Measurements from ENCODE around the gene RUBCN.
"Not testable (repeated sequence)": the region's sequence is repeated elsewhere in the genome, so short reads cannot be mapped to it uniquely, and the experiment has no call there.

Gene RUBCN

DNA sequence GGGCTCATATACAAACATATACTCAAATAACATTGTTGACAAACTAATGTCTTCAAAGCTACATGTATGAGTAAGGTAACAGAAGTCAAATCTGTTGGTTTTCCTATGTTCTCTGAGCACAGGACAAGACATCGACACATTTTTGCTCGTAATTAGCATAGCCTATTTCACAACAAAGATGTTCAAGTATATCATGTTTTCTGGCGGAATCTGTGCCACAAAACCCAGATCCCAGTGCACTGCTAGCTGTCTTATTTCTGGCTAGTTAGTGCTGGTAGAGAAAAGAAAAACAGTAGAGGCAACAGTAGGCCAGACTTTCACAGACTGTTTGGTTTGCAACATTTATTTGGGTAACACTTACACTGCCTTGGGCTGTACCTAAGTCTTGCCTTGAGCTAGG, 51.2 kb downstream of the RUBCN start:
- no peak for DNase-seq (ENCODE audit: low spot score)

DNA sequence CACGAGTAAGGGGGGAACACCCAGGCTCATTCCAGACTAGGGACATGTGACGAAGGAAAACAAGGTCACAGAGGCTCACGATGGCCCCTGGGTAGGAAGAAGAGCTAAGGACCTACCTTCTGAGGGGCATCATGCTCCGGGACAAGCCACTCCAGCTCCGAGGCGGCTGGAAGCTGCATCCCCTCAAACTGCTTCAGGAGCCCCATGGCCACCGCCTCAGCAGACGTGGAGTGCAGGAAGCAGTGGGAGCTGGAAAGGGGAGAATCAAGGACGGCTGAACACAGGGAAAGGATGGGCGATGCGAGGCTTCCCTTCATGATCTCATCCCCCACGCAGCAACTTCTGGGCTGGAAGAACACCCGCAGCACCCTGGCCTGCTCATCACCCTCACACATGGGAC, 53.5 kb downstream of the RUBCN start:
- no peak for DNase-seq (ENCODE audit: low spot score)

DNA sequence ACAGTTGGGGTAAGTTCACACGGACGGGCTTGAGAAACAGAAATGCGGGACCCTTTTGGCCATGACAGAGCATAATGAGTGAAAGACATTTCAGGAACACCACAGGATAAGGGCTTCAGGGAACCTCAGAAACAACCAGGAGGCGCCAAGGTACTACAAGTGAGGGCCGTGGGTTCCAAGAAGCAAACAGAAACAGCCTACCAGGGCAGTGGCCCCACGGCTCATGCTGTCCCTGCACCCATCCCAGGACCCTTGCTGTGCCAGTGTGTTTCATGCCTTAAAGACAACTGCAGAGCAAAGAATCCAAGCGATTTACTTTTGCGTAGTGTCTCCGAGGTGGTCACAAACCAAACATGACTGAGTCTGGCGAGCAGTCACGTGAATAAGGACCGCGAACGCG, 54.0 kb downstream of the RUBCN start:
- DNase-seq (ENCODE audit: low spot score), result no peak

DNA sequence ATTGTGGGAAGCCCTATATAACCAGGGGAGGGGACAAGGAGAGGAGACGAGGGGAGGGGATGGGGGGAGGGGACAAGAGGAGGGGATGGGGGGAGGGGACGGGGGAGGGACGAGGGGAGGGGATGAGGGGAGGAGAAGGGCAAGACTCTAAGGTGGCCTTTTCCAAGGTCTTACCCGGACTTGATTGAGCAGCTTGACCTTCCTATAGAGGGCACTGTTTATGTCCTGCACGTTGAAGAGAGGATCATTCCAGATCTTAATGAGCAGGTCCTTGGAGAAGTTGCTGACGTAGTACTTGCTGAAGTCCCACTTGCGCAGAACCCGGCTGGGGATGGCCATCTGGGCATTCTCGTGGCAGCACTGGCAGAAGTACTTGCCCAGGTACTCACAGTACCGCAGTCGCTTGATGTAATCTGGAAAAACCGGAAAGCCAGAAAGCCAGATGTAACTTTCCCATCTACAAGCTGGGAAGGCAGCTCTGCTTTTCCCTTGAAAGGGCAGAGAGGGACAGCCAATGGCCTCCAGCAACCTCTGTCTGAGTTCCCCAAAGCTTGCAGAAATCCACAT, 55.7 kb downstream of the RUBCN start:
- DNase-seq (ENCODE audit: low spot score), result no peak

DNA sequence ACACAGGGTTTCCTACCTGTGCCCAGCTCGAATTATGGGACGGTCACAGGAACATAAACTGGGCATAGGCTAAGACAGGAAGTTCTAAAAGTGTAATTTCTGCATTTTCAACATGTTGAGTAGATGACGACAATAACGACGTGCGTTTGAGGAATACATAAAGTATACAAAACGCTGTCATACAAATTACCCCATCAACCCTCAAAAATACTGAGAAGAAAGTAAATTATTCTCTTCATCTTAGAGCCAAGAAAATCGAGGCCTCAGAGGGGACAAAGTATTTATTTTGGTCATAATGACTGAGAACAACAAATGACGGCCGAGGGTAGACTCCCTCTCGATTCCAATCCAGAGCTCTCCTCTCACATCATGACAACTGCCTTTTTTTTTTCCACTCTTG, 60.8 kb downstream of the RUBCN start:
- DNase-seq (ENCODE audit: low spot score), result no peak

DNA sequence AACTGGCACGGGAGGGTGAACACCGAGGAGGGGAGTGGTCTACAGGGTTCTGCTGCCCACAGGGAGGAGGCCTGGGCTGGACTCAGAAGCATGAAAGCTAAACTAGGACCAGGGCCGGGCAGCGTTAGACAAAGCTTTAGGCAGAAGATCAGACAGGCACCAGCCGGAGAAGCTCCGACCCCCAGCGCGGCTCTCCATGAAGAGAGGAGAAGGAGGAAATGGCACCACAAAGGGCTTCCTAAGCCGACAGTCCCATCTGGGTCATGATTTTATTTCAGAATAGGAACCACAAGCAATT, 61.2 kb downstream of the RUBCN start:
- no peak for DNase-seq (ENCODE audit: low spot score)

DNA sequence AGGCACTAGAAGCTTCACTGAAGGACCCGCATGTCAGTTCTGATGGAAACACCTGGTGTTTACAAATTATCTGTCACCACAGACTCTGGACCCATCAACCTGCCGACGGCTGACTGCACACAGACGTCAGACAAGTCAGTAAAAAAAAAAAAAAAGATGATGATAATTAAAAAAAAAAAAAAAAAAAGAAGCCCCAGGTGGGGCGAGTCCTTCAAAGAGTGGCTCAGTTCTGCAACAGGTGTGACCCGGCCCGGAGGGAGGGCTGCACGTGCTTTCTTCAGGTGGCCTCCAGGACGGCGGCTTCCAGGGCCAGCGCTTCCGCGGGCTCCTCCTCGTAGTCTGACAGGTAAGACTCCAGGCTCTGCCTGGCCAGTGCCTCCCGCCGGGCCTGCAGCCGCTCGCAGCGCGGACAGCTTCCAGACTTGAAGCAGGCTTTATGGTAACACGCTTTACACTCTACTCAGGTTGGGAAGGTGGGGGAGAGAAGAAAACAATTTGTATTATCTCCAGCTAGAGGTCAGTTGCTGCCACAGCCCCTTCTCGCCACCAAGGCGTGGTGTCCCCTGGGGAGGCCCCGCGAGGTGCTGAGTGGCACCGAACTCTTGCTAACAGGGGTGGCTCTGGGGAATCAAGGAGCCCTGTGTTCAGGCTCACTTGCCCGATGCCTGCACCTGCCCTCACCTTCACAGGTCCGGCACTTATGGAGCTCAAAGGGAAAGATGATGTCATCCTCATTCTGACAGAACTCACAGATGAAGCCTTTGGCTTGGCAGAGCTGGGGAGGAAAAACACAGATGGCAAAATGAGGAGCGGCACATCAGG, 61.8 kb downstream of the RUBCN start:
- DNase-seq (ENCODE audit: low spot score), result no peak

DNA sequence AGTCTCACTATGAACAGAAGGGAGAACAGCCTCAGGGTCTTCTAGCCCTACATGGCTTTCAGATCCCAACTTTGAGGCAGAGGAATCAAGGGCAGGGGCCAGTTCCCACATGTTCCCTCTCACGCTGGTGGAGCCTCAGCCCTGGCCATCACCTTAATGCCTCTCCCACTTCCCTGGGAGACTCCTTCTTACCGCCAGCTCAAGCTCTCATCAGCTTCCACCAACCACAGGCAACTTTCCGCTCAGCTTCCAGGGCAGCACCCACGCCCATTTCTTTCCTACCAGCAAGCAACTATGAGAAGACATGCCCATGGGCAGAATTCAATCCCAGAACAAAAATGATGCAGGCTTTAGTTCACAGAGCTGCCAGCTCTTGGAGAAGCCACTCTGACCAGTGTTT, 63.5 kb downstream of the RUBCN start:
- DNase-seq (ENCODE audit: low spot score), result no peak

DNA sequence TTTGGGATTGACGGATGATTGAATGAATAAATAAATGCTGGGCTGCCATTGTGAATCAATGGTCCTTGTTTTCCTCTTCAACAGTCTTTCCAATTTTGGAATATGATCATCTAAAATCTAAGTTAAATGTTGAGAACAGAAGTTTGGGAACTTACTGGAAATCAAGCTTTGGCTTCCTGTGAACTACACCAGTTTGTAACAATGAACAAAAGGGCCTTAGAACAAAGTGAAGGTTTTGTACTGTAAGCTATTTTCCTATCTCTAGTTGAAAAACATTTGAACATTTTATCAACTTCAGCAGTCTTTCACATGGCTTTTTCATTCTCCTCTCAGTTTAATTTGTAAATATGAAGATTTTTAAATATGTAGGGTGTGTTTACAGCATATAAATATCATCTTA, 66.3 kb downstream of the RUBCN start:
- DNase-seq (ENCODE audit: low spot score), result no peak

DNA sequence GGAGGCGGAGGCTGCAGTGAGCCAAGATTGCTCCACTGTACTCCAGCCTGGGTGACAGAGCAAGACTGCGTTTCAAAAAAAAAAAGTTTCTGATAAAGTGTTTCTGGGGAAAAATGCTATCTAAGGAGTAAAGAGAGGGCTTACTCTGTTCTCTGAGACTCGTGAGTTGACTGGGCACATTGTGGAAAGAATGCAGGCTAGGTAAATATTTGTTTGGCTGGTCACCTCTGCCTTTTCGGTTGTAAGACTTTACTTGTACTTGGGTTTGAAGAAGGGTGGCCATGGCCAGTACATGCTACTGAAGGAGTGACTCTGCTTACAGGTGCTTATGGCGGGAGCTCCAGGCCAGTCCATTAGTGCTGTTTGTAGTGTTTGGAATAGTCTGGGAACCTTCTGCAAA, 68.7 kb downstream of the RUBCN start:
- DNase-seq (ENCODE audit: low spot score), result no peak

DNA sequence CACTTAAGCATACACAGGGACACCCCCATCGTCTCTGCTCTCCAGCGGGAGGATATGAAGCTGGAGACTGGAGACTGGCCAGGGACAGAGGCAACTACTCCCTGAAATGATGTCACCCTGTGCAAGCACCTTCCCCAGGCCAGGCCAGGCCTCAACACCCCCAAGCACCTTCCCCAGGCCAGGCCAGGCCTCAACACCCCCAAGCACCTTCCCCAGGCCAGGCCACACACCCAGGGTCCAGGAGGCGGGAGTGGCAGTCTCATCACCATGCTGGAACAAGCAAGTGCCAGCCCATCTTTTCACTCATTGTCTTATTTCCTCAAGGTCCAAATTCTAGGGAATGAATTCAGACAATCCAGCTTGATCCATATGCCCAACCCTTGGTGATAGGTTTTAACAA, 69.4 kb downstream of the RUBCN start:
- not testable (repeated sequence) for DNase-seq (ENCODE audit: low spot score)

DNA sequence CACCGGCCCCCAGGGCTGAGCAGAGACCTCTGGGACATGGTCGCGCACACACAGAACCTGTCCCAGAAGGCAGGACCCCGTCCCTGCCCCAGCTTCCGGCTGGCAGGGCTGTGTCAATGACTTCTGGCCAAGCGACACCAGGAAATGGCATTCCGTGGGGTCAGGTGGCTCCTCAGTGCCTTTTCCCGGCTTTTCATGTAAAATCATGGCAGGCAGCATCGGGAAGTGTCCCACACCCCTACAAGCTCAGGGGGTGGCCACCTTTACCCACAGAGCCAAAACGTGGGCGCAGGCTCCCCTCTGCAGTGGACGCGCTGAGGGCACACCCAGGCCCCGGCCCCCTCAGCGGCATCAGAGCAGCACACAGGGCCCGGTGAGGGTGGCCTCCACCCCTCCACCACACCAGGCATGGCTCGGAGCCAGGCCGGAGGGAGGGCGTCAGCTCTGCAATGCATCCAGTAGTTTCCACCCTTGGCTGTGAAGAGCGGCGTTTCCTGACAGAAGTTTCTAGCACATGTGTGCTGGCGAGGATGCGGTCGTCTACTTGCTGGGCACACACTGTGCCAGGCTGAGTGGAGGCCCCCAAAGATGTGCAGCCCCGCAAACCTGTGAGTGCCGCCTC, 70.4 kb downstream of the RUBCN start:
- DNase-seq (ENCODE audit: low spot score), result not testable (repeated sequence)

DNA sequence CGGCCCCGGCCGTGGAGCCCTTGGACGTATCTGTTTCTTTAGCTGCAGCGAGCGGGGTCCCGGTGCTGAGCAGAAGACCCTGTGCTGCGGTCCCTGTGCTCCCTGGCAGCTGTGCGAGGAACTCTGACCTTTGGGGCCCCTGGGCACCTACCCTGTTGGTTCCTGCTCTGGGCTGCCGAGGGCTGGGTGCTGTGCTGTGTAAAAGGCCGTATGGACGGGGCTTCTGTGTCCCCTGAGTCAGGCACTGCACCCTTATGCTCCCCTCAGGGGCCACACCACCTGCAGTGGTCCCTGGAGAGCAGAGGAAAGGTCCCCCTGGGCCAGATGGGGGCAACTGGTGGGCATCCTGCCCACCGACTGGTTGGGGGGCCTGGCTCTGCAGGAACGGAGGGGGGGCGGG, 71.2 kb downstream of the RUBCN start:
- not testable (repeated sequence) for DNase-seq (ENCODE audit: low spot score)

DNA sequence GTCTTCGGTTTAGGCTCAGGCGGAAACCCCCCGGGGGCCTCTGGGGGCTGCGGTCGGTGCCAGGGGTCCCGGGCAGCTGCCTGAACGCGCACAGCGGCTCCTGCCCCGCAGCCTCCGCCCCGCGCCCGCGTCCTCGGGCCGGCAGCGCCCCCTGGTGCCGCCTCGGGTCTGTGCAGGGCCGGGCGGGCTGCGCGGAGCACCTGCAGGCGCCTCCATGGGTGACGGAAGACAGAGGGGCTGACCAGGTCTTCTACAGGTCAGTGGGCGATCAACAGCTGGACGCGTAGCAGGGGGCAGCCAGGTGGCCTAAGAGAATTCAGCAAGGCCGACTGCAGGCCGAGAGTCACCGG, 71.6 kb downstream of the RUBCN start:
- DNase-seq (ENCODE audit: low spot score), result not testable (repeated sequence)

DNA sequence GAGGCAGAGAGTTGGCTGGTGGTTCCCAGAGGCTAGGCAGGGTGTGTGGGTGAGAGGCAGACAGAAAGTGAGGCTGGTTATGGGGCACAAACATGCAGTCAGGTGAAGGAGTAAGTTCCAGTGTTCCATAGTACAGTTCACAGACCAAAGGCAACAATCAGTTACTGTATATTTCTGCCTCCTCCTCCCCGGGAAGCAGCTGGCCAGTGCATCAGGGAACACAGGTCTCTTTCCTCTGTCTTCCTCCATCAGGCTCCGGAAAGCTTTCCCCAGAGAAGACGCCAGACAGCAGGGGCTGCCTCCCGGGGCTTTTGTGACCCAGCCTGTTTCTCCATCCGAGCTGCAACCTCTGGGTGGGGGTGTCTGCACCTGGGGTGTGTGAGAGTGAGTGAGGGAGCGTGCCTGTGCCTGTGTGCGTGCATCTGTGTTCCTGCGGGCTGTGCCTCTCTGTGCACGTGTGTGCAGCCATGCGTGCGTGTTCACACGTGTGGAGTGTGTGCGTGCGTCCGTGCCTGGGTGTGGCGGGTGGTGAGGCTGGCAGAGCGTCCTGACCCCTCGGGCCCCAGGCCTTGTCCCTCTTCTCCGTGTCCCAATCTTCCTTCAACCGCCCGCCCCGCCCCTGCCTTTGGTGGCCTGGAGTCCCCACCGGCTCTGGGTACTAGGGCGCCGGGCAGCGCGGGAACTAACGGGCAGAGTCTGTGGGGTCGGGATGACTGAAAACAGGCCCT, 72.1 kb downstream of the RUBCN start:
- not testable (repeated sequence) for DNase-seq (ENCODE audit: low spot score)

DNA sequence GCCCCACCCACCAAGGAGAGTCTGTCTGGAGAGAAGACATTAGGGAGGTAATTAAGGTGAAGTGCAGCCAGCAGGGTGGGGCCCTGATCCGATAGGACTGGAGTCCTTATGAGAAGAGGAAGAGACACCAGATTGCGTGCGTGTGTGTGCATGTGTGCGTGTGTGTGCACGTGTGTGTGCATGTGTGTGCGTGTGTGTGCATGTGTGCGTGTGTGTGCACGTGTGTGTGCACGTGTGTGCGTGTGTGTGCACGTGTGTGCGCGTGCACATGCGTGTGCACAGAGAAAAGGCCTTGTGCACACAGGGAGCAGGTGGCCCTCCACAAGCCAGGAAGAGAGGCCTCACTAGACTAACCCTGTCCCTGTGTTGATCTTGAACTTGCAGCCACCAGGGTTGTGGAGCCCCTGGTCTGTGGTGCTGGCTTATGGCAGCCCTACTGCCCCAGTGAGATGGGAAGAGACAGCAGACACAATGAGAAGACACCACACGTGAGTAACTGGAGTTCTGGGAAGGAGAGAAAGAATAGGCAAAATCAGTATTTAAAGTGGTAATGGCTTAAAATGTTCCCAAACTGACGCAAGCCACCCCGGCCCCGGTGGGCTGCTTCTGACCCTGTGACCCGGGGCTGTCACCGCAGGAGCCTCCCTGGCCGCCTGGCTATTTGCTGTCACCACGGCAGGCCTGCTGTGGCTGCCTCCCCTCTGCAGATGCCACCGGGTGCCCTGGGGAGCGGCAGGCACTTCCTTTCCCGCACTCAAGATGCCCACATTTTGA, 73.2 kb downstream of the RUBCN start:
- not testable (repeated sequence) for DNase-seq (ENCODE audit: low spot score)

DNA sequence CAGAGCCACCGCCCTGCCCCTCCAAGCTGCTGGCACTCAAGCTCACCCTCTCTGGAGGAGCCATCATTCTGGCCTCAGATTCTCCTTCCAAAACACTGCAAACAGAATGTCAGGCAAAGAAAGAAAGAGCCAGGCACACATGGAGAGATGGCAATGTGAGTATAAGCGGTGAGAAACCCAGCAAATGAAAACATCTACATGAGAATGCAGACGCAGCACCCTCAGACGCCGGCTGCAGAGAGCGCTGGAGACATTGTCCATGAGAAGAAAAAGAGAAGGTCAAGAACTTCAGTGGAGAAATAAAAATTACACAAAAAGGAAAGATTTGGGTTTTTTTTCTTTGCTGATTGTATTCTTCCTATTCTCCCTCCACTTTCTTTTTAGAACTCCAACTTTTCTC, 74.4 kb downstream of the RUBCN start:
- not testable (repeated sequence) for DNase-seq (ENCODE audit: low spot score)

DNA sequence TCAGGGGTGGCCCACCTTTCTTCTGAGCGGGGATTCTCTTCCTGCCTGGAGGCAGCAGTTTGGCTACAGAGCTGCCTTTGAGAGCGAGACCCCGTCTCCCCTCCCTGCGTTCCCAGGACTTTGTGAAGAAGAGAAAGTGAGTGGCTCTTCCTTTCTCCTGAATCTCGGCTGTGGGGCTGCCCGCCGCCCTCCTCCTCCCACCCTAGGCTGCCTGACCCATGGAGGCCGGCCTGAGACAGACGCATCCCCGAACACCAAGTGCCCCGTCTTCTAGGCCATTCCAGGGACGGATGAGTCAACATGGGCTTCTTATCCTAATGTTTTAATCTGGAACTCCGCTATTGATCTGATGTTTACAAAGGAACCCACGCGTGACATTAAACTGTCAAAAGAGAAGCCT, 74.8 kb downstream of the RUBCN start:
- DNase-seq (ENCODE audit: low spot score), result not testable (repeated sequence)

DNA sequence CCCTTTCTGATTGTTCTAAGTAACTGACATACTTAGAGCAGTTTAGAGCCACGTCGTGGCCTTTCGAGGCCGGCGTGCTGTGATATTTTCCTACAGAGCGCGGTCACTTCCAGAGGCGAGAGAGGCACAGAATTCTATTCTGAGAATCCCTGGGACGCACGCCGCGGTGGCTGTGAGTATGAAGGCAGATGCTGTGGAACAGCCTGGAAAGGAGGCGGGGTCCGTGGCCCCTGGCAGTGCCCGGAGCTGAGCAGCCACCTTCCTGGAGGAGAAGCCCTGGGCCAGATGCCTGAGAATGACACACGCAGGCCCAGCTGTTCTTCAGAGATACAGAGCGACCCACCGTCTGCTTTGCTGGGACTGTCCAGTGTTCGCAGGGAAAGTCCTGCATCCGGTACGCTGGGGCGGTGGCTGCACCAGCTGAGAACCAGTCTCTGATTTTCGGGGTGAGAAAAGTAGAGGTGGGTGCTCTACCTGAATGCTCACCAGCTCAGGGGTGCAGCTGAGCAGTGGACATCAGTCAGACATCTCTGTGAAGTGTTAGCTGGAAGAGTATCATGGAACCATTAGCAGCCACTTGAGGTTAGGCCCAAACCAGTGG, 75.4 kb downstream of the RUBCN start:
- DNase-seq (ENCODE audit: low spot score), result not testable (repeated sequence)

DNA sequence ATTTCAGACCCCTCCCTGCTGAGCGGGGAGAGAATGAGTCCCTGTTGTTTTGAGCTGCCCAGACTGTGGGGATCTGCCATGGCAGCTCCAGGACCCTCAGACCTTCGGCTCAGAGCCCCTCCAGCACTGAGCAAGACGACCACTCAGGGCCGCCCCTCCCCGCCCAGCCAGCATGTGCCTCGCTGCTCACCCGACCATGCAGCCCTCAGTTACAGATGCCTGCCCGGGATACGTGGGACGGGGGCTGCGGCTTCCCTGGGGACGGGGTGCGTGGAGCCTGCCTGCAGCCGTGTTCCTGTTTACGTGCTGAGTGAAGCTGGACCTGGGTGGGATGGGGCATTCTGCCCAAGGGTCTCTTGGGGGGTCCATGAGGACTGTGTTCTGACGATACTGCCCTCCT, 77.0 kb downstream of the RUBCN start:
- not testable (repeated sequence) for DNase-seq (ENCODE audit: low spot score)

DNA sequence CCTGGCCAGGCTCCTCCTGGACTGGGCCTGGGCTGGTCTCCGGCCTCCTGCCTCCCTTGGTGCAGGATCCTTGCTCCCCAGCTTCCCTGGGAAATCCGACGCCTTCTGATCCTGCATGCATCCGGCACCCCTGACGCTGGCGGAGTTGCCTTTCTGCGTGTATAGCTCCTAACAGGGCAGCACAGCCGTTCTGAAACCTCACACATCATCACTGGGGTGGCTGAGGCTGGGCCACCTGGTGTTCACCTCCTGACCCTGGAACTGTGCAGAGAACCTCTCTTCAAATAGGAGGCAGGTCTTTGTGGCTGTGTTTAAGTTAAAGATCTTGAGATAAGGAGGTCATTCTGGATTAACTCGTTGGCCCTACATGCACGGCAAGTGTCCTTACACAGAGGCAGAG, 77.6 kb downstream of the RUBCN start:
- DNase-seq (ENCODE audit: low spot score), result not testable (repeated sequence)

DNA sequence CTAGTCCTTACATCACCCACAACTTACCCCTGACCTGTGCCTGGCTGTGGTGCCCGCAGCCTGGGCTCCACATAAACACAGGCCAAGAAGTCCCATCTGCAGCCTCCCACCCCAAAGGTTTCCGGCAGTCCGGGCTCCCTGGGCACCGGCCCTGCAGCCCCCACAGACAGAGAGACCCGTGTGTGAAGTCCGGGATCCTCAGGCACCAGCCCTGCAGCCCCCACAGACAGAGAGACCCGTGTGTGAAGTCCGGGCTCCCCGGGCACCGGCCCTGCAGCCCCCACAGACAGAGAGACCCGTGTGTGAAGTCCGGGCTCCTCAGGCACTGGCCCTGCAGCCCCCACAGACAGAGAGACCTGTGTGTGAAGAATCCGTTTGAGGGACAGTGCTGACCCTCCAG, 78.0 kb downstream of the RUBCN start:
- not testable (repeated sequence) for DNase-seq (ENCODE audit: low spot score)

Measured in SW480 (cell line).